Measurements from ENCODE around the gene NOP56. TPM values are rescaled to one million over a fixed set of nuclear protein-coding genes. Genes with fewer than 3 reads are reported as not detected.
A peak's percentile ranks its signal among the peaks of the same experiment; 100 is the strongest.

The NOP56 gene
- total RNA-seq, 1 experiment from 2014 or later, result 148 TPM

DNA sequence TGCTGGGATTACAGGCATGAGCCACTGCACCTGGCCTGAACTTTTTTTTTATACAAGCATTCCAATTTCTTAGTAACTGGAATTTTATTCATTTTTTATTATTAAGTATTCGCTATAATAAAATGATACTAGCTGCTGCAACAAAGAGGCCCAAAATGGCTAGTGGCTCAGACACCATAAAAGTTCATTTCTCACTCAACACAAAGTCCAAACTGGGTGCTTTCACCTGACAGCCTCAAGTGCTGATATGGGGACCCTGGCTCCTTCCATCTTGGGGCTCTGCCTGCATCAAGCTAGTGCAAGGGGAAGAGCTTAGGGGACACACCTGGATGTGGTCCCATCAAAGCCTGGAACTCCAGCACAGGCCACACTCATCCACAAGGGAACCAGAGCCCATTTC is 12.2 kb upstream of the NOP56 start:
- DNase-seq (ENCODE audit: low spot score), result no peak

DNA sequence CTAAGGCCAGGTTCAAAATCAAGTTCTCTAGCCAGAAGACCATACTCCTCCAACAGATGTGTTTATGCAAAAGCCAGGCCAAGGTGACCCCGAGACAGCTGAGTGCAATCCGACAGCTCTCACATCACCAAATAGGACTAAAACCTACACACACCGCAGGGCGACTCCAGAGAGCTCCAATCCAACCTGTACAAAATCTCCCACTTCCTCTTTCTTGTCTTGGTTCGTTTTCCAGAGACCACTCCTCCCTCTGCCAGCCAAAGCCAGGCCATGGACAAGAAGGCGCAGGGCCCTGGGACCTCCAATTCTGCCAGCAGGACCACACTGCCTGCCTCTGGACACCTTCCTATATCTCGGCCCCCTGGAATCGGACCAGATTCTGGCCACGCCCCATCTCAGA is 11.5 kb upstream of the NOP56 start:
- no peak for DNase-seq (ENCODE audit: low spot score)

DNA sequence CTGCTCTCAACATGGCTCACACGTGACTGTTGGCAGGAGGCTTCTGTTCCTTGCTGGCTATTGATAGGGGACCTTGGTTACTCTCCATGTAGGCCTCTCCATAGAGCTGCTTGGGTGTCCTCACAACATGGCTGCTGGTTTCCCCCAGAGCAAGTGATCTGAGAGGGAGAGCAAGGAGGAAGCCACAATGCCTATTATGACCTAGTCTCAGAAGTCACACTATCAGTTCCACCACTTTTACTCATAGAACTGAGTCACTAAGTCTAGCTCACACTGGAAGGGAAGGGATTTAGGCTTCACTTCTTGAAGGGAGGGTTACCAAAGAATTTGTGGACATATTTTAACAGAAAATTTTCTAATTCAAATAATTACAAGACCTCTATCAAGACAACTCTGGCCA is 8.7 kb upstream of the NOP56 start:
- no peak for DNase-seq (ENCODE audit: low spot score)

DNA sequence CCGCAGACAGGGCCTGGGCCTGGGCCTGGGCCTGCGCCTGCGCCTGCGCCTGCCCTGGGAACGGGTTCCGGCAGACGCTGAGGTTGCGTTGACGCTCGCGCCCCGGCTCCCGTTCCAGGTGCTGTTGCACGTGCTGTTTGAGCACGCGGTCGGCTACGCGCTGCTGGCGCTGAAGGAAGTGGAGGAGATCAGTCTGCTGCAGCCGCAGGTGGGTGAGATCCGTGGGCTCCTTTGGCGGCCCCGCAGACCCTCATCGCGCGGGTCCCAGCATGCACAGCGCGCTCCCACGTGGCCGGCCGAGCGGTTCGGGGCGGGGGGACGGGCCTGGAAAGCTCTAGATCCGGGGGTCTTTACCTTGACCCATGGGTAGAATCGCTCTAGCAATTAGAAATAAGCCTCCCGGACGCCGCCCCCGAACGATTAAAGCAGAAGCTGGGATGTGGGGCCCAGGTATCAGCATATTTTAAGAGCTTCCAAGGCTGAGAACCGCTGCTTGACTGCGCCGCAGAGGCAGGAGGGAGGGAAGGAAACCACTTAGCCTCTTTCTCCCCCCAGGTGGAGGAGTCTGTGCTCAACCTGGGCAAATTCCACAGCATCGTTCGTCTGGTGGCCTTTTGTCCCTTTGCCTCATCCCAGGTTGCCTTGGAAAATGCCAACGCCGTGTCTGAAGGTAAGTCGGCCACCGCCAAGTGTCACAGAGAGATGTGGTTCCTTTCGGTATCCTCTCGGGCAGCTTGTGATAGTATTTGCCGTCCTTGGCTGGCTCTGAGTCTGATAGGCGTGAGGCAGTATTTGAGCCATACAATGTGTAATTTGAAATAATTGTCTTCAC is 508 bp downstream of the NOP56 start:
- no peak for DNase-seq (ENCODE audit: low spot score)

DNA sequence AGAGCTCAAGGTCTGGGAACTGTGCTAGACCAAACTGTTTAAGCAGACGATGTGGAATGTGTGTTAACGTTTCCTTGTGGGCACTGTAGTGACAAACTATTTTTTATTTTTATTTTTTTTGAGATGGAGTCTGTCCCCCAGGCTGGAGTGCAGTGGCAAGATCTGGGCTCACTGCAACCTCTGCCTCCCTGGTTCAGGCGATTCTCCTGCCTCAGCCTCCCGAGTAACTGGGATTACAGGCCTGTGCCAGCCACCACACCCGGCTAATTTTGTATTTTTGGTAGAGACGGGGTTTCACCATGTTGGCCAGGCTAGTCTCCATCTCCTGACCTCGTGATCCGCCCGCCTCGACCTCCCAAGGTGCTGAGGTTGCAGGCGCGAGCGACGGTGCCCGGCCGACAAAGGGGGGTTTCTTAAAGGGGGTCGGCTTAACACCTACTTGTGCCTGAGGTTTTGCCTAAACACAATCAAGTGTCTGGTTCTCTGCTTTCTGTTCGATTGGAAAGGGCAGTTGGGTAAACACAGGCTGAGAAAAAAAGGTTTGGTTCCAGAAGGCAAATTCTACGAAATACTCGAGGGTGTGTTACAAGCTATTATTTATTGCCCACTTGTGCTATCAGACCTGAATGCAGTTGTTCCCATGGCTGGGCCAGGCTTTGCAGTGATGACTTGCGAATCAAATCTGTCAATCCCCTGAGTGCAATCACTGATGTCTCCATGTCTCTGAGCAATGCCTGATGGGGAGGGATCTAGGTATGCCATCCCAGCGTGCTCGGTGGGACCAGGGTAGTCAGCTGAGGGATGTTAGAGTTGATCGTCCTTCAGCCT is 1.3 kb downstream of the NOP56 start:
- no peak for DNase-seq (ENCODE audit: low spot score)

DNA sequence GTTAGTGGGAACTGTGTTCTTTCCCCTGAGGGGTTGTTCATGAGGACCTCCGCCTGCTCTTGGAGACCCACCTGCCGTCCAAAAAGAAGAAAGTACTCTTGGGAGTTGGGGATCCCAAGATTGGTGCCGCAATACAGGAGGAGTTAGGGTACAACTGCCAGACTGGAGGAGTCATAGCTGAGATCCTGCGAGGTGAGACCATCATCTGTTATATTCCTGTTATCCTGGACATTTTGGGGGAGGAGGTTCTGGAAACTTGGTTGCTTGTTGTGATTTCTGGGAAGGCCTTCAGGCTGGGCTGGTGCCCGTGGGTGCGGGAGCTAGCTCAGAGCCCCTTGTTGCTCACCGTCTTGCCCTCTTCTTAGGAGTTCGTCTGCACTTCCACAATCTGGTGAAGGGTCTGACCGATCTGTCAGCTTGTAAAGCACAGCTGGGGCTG is 2.0 kb downstream of the NOP56 start:
- DNase-seq (ENCODE audit: low spot score), result no peak

DNA sequence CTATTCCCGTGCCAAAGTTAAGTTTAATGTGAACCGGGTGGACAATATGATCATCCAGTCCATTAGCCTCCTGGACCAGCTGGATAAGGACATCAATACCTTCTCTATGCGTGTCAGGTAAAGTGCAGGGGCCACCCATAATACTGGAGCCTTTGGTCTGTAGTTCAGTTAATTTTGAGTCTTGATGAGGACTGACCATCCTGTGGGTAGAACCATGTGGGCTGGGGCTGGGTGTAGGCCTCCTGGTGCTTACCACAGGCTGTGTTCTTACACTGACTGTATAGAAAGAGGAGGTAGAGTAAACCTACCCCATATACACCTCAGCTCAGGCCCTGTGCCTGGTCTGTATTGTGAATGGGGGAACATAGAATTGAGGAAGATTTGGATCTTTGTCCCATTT is 2.4 kb downstream of the NOP56 start:
- DNase-seq (ENCODE audit: low spot score), result no peak

DNA sequence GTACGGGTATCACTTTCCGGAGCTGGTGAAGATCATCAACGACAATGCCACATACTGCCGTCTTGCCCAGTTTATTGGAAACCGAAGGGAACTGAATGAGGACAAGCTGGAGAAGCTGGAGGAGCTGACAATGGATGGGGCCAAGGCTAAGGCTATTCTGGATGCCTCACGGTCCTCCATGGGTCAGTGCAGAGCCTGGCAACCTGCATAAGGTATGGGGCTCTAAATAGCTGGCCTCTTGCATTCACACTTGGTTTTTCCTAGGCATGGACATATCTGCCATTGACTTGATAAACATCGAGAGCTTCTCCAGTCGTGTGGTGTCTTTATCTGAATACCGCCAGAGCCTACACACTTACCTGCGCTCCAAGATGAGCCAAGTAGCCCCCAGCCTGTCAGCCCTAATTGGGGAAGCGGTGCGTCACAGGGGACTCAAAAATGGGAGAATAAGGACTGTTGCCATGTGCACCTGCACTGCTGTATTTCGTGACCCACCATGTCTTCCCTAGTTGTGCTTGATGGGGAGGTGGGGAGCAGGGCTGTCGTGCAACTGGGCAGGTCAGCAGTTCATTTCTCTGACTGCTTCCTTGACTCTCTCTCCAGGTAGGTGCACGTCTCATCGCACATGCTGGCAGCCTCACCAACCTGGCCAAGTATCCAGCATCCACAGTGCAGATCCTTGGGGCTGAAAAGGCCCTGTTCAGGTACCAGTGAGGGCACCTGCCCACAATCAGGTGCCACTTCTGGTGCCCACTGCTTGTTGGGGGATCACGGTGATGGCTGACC is 3.1 kb downstream of the NOP56 start:
- DNase-seq (ENCODE audit: low spot score), result no peak

DNA sequence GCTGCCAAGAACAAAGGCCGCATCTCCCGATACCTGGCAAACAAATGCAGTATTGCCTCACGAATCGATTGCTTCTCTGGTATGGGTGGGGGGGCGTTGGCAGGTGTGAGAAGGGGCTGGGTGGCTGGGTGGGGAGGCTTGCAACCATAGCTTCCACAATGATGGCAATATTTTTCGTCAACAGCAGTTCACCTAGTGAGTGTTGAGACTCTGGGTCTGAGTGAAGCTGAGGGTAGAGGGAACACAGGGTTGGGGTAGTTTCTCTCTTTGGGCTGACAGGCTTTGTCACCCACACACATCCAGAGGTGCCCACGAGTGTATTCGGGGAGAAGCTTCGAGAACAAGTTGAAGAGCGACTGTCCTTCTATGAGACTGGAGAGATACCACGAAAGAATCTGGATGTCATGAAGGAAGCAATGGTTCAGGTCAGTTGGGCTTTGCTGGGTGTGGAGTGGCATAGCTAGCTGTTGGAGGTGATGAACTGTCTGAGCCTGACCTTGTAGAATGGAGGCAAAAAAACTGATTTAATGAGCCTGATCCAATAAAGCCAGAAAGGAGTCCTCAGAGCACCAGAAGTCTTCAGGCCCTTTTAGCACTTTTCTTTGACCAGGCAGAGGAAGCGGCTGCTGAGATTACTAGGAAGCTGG is 4.2 kb downstream of the NOP56 start:
- DNase-seq (ENCODE audit: low spot score), result no peak

DNA sequence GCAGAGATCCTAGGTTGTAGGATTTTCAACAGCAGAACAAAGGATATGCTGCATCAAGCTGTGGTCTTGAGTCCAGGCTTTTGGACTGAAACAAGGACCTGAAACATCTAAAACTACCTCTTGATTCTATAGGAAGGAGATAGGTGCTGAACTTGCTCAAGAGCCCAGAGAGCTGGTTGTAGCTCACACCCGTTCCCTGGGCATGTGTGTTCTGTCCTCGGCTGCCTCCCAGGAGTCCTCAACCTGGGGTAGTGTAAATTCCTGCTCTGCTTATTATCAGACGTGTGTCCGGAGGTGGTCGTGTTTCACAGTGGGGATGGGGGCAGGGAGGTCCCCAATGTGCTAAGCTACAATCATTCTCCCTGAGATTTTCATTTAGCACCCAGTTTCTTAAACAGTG is 4.8 kb downstream of the NOP56 start:
- no peak for DNase-seq (ENCODE audit: low spot score)

DNA sequence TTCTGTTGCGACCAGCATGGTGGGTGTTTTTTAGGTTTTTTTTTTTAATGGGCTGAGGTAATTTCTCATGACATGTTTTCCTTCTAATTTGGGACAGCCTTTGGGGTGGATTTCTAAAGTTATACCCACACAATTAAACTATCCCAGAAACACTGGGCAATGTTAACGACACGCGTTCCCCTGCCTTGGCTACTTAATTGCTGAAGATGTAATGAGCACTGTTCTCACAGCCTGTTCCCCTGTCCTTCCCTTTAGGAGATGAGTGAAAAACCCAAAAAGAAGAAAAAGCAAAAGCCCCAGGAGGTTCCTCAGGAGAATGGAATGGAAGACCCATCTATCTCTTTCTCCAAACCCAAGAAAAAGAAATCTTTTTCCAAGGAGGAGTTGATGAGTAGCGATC is 5.2 kb downstream of the NOP56 start:
- no peak for DNase-seq (ENCODE audit: low spot score)

DNA sequence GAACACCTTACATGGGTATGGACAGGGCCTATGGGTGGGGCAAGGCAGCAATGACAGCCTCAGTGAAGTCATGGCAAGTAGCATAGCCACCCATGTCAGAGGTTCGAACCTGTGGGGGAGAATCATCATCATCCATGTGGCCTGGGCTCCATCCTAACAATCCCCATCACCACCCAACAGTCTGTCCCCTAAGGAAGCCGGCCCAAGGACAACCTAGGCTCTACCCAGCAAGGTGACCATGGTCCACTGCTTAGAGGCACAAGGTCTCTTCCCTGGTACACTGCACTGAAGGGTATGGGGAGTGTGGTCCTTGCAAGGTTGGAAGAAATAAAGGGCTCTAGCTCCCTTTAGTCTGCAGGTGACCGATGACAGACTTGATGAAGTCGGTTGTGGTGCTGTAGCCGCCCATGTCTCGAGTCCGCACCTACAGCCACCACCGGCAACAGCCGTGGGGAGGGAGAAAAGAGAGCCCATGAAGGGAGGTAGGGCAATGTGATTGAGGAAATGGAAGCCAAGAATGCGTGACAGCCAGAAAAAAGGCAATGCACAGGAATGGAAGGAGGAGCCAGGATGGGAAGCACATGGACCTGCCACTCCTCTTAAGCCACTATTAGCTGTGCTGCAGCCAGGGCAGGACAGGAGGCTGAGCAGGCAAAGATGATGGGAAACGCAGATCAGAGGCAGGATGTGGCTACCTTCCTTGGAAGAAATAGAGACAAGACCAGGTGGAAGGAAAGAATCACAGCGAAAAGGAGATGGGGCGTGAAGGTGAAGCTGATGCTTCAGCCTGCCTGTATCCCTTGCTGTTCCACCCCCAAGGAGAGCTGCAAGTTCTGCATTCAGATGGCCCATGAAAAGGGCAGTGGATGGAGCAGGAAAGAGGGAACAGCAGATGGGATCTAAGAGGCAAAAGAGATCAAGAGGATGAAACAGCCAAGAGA is 6.3 kb downstream of the NOP56 start:
- peak; percentile 21 for DNase-seq (ENCODE audit: low spot score)

DNA sequence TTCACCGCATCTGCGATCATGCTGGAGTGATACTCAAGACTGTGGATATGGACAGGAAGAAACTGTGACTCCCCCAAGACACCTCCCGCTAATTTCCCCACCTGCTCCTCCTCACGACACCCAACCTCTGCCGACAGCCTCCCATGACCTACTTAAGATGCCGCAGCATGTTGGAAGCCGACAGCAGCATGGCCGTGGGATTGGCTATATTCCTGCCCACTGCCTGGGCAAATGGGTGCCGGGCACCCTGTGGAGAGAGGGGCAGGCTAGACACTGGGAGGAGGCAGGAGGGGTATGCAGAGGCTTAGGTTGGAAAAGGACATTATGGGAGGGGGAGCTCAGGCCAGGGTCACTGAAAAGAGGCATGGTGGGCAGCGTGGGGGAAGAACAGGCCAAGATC is 7.1 kb downstream of the NOP56 start:
- DNase-seq (ENCODE audit: low spot score), result no peak

DNA sequence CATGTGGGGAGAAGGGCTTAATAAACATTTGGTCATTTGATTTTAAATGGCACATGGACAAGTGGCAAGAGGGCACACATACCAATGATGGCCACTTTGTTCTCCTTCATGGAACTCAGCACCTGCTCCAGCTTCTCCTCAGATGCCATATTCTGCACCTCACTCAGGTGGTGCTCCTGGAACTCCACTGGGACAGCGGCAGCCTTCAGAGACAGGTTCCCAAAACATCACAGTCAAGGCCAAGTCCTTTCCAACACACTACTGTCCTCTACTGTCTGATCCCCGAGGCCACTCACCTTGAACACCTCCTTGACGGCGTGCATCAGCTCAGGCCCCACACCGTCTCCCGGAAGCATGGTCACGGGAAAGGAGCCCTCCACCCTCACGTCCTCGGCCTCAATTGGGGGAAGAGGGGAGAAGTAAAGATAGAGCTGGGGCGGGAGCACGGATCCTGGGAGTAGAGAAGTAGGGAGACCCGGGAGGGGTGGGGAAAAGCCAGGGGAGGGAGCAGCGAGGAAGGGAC is 11.0 kb downstream of the NOP56 start:
- DNase-seq (ENCODE audit: low spot score), result no peak

DNA sequence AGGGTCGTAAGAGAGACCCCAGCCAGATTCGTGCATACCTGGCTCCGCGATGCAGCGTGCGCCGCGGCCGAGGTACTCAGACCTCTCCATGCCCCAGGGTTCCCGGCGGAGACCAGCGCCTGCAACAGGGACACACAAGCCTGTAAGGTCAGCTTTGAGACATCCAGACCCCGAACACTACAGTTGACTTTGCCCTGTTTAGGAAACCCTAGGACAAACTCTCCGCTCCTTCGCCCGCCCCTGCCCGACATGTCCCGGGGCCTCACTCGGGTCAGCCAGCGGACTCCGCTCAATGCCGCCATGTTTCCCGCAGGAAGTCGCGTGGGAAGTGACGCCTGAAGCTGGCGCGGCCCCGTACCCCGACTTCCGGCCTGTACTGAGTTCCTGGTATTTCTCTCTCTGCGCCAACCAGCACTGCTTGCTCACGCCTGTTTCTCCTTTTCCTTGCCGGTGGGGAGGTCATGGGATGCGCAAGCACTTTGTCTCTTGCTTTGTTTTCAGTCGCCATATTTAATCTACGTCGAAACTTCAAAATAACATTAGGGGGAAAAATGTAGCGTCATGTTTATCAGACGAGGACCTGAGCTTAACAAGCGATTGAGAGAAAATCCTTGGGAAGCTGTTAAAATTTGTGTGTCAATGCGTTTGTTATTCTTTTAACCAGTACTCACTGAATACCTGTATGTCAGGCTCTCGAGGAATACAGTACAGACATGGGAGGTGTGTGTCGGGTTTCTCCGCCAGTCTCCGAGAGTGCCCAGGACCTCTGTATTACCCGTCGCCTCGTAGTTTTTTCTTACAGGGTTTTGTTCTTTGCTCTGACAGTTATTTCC is 11.7 kb downstream of the NOP56 start, which contains the start of gene IDH3B:
TSS of gene IDH3B (minus strand) at position 330 of the 833 bp plus-strand sequence. CDS start at position 302, 28 bp downstream.
- peak; percentile 90 for DNase-seq (ENCODE audit: low spot score)

DNA sequence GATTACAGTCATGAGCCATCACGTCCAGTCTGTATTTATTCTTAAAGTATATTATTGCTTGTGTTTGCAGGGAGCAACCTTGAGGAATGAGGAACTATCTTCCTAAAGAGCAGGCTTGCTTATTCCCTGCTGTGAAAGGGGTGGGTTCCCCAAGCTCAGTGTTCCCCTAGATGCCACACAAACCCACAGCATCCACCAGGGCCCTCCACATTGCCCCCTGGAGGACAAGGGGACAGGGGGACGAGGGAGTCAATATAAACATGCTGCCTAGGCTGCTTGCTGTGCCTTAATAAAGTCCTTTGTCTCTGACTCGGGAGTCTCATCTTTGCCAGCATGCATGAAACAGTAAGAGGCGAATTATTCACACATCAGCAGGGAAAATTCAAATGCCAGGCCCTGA is 19.5 kb downstream of the NOP56 start:
- no peak for DNase-seq (ENCODE audit: low spot score)

DNA sequence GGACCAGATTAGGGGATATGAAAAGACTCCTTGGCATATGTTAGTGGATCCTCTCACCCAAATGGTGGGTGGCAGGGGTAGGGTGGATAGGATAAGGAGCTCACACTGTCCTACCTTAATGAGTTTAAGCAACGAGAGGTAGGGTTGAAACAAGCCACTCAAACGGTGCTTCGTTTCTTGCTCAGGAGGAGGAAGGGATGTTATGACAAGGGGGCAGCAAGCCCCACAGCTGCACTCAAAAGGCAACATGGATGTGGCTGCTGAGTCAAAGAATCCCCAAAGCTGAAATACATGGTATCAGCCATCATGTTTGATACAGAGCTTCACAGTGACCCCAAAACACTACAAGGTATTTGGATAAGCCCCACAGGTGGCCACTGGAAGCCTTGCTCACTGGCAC is 20.0 kb downstream of the NOP56 start:
- no peak for DNase-seq (ENCODE audit: low spot score)

DNA sequence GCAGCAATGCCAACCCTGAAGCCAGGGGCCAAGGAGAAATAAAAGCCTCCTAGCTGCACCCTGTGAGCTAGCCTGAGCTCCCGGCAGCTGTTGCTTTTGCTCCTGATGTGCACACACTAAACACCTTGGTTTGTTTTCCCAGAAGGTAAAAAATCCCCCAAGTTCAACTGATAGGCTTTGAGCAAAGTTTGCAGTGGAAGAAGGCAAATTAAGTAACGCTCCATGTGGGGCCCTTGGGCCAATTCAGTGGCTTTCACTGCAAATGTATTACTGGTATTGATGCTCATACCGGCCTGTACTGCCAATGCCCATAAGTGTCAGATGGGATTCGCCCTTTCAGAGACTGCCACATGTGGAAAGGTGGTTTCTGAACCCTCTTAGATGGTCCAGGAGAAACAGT is 21.0 kb downstream of the NOP56 start:
- no peak for DNase-seq (ENCODE audit: low spot score)

DNA sequence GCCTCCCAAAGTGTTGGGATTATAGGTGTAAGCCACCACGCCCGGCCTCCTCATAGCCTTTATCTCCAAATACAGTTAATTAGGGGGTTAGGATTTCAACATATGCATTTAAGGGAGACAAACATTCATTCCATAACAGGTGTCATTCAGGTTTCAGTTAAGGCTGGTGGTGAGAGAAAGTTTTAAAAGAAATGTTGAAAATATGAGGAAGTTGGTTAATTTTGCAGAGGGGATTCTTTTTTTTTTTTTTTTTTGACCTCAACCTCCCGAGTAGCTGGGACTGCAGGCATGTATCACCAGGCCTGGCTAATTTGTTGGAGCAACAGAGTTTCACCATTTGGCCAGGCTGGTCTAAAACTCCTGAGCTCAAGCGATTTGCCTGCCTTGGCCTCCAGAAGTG is 27.6 kb downstream of the NOP56 start:
- DNase-seq (ENCODE audit: low spot score), result no peak
